Neural cell (in vitro differentiated cells): ENCODE data around the gene DTHD1. TPM values are rescaled to one million over a fixed set of nuclear protein-coding genes. Genes with fewer than 3 reads are reported as not detected.

Experiments used
- H2AFZ ChIP-seq: fragments of 200-600, 300-800 bp; sonication (generic), shearing (Covaris generic); 2 replicates; pipeline ENCODE4 v1.6.0; 2014; ENCODE audit warnings: low read depth, mild to moderate bottlenecking, antibody characterized with exemption, low read length, moderate library complexity
- H3F3A ChIP-seq: fragments of 200-600 bp; shearing (Covaris generic); 2 replicates; pipeline ENCODE4 v1.6.1; 2016; ENCODE audit warnings: mild to moderate bottlenecking, moderate library complexity, mixed read lengths, antibody characterized with exemption, low read length; ENCODE audit not compliant: insufficient read depth, poor library complexity, severe bottlenecking
- H3K27ac ChIP-seq: fragments of 200-600, 300-800 bp; sonication (generic), shearing (Covaris generic); 2 replicates; pipeline ENCODE4 v1.5.1; 2014; ENCODE audit warnings: mild to moderate bottlenecking, low read length, moderate library complexity
- H3K27me3 ChIP-seq: fragments of 300-800, 200-600 bp; sonication (generic), shearing (Covaris generic); 2 replicates; pipeline ENCODE4 v1.6.0; 2014; ENCODE audit warnings: mild to moderate bottlenecking, low read depth, low read length, moderate library complexity; ENCODE audit not compliant: insufficient read depth
- H3K36me3 ChIP-seq: fragments of 300-800, 200-600 bp; sonication (generic), shearing (Covaris generic); 2 replicates; pipeline ENCODE4 v1.5.1; 2014; ENCODE audit warnings: mild to moderate bottlenecking, antibody characterized with exemption, low read length, moderate library complexity; ENCODE audit not compliant: insufficient read depth
- H3K4me2 ChIP-seq: fragments of 300-800, 200-600 bp; sonication (generic), shearing (Covaris generic); 2 replicates; pipeline ENCODE4 v1.6.0; 2014; ENCODE audit warnings: mild to moderate bottlenecking, low read length
- H3K4me3 ChIP-seq: fragments of 300-800, 200-600 bp; sonication (generic), shearing (Covaris generic); 2 replicates; pipeline ENCODE4 v1.5.1; 2014; ENCODE audit warnings: mild to moderate bottlenecking, low read length, moderate library complexity
- H3K79me2 ChIP-seq: fragments of 200-600 bp; shearing (Covaris generic); replicated peaks from 2 replicates; pipeline ENCODE4 v1.6.0; 2014; ENCODE audit warnings: mild to moderate bottlenecking, low read length, moderate library complexity; ENCODE audit not compliant: insufficient read depth
- H3K9ac ChIP-seq: fragments of 300-800, 200-600 bp; sonication (generic), shearing (Covaris generic); 2 replicates; pipeline ENCODE4 v1.6.1; 2016; ENCODE audit warnings: mild to moderate bottlenecking, low read length, mixed read lengths
- H3K9me2 ChIP-seq: fragments of 200-600 bp; shearing (Covaris generic); 2 replicates; pipeline ENCODE4 v1.6.1; 2016; ENCODE audit warnings: mild to moderate bottlenecking, low read length, mixed read lengths; ENCODE audit not compliant: insufficient read depth
- H3K9me3 ChIP-seq: fragments of 200-600, 300-800 bp; sonication (generic), shearing (Covaris generic); 2 replicates; pipeline ENCODE4 v1.6.1; 2016; ENCODE audit warnings: mild to moderate bottlenecking, mixed run types, low read length, moderate library complexity, mixed read lengths
- H4K20me1 ChIP-seq: fragments of 200-600 bp; shearing (Covaris generic); 2 replicates; pipeline ENCODE4 v1.6.1; 2016; ENCODE audit warnings: mild to moderate bottlenecking, mixed run types; ENCODE audit not compliant: insufficient read depth
- CTCF ChIP-seq: fragments of 450-650 bp; IDR thresholded peaks from 2 replicates; pipeline ENCODE4 v1.5.1; 2014; ENCODE audit warnings: antibody characterized with exemption, mild to moderate bottlenecking, moderate library complexity; ENCODE audit not compliant: poor library complexity, severe bottlenecking
- EP300 ChIP-seq: fragments of 450-650 bp; conservative IDR thresholded peaks from 2 replicates; pipeline ENCODE4 v1.6.1; 2014; ENCODE audit warnings: antibody characterized with exemption, mild to moderate bottlenecking, moderate library complexity; ENCODE audit not compliant: poor library complexity, severe bottlenecking
- EZH2 ChIP-seq: fragments of 200-600, 300-800 bp; shearing (Covaris generic), sonication (generic); IDR thresholded peaks from 2 replicates; pipeline ENCODE4 v1.6.1; 2014; ENCODE audit warnings: antibody characterized with exemption, low read length, borderline replicate concordance, mild to moderate bottlenecking; ENCODE audit not compliant: insufficient read depth, poor library complexity, severe bottlenecking
- MXI1 ChIP-seq: fragments of 450-650 bp; conservative IDR thresholded peaks from 2 replicates; pipeline ENCODE4 v1.6.1; 2014; ENCODE audit warnings: antibody characterized with exemption, mild to moderate bottlenecking; ENCODE audit not compliant: poor library complexity, severe bottlenecking
- POLR2AphosphoS5 ChIP-seq: IDR thresholded peaks from 2 replicates; pipeline ENCODE4 v1.6.1; 2012
- RAD21 ChIP-seq: fragments of 450-650 bp; conservative IDR thresholded peaks from 2 replicates; pipeline ENCODE4 v1.6.1; 2014; ENCODE audit warnings: antibody characterized with exemption, mild to moderate bottlenecking, moderate library complexity
- REST ChIP-seq: IDR thresholded peaks from 2 replicates; pipeline ENCODE4 v1.6.1; 2012; ENCODE audit warnings: borderline replicate concordance
- SMC3 ChIP-seq: fragments of 450-650 bp; conservative IDR thresholded peaks from 2 replicates; pipeline ENCODE4 v1.6.1; 2014; ENCODE audit warnings: antibody characterized with exemption, mild to moderate bottlenecking, moderate library complexity; ENCODE audit not compliant: poor library complexity
- TAF1 ChIP-seq: IDR thresholded peaks from 2 replicates; pipeline ENCODE4 v1.6.1; 2012; ENCODE audit warnings: low read depth
- polyA plus RNA-seq: library from polyadenylated mRNA; depleted of rRNA; stranded (reverse); fragments of >200 nt; gene quantifications from 2 replicates; pipeline ENCODE4 v1.2.3, GENCODE V29; 2014

The DTHD1 gene
- polyA plus RNA-seq, 1 donor from 2014 or later = not detected

DNA sequence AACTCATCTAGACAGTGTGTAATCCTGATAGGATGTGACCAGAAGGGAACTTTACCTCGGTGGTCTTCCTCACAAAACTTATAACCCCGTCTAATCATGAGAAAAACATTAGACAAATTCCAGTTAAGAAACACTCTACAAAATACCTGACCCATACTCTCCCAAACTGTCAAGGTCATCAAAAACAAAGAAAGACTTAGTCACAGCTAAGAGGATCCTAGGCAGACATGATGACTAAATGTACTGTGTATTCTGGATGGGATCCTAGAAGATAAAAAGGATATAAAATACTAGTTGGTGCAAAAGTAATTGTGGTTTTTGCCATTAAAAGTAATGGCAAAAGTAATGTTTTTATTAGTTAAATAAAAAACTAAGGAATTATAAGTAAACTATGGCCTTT is 81.6 kb downstream of the DTHD1 start:
- no peak for TF ChIP-seq CTCF
- no peak for TF ChIP-seq TAF1
- no peak for TF ChIP-seq EP300
- no peak for TF ChIP-seq REST
- no peak for TF ChIP-seq MXI1
- TF ChIP-seq POLR2AphosphoS5 = no peak
- no peak for TF ChIP-seq RAD21
- TF ChIP-seq EZH2 = no peak
- no peak for TF ChIP-seq SMC3
- no peak overlapping the region for H3K27ac ChIP-seq

DNA sequence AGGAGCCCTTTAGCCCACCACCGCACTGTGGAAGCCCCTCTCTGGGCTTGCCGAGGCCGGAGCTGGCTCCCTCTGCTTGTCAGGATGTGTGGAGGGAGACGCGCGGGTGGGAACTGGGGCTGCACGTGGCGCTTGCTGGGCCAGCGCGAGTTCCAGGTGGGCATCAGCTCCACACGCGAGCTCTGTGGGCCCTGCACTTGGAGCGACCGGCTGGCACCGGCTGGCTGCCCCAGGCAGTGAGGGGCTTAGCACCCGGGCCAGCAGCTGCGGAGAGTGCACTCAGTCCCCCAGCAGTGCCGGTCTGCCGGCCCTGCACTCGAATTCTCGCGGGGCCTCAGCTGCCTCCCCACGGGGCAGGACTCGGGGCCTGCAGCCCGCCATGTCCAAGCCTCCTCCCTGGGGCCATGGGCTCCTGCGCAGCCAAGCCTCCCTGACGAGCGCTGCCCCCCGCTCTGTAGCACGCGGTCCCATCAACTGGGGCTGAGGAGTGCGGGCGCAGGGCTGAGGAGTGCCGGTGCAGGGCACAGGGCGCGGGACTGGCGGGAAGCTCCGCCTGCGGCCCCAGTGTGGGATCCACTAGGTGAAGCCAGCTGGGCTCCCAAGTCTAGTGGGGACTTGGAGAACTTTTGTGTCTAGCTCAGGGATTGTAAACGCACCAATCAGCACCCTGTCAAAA is 93.6 kb downstream of the DTHD1 start:
- no peak overlapping the region for H2AFZ ChIP-seq
- no peak overlapping the region for H3K27ac ChIP-seq
- no peak overlapping the region for H3K9ac ChIP-seq
- no peaks in the 10 kb centered on the region for H3K79me2 ChIP-seq
- no peak overlapping the region for H3K4me3 ChIP-seq
- TF ChIP-seq POLR2AphosphoS5 = no peak
- TF ChIP-seq TAF1 = no peak
- no peak for TF ChIP-seq REST
- no peak for TF ChIP-seq RAD21
- TF ChIP-seq MXI1 = no peak
- TF ChIP-seq CTCF = no peak
- no peak for TF ChIP-seq EZH2
- TF ChIP-seq EP300 = no peak
- no peaks in the 10 kb centered on the region for H3K36me3 ChIP-seq
- H3F3A ChIP-seq = no peaks in the 10 kb centered on the region
- H3K4me2 ChIP-seq = no peak overlapping the region
- H3K9me3 ChIP-seq = no peaks in the 10 kb centered on the region
- no peaks in the 10 kb centered on the region for H4K20me1 ChIP-seq
- H3K9me2 ChIP-seq = no peaks in the 10 kb centered on the region
- H3K27me3 ChIP-seq = no peaks in the 10 kb centered on the region

More for the DNA sequence above, 81.6 kb downstream of the DTHD1 start:
- H3K9me3 ChIP-seq = no peaks in the 10 kb centered on the region
- no peak overlapping the region for H3K4me3 ChIP-seq
- no peaks in the 10 kb centered on the region for H3F3A ChIP-seq
- H4K20me1 ChIP-seq = no peaks in the 10 kb centered on the region
- no peaks in the 10 kb centered on the region for H3K27me3 ChIP-seq
- H3K9me2 ChIP-seq = no peaks in the 10 kb centered on the region
- no peaks in the 10 kb centered on the region for H3K79me2 ChIP-seq
- no peaks in the 10 kb centered on the region for H3K36me3 ChIP-seq
- no peak overlapping the region for H3K9ac ChIP-seq
- no peak overlapping the region for H3K4me2 ChIP-seq
- no peak overlapping the region for H2AFZ ChIP-seq
